IgD-negative memory B cell (primary cell): ENCODE data around the gene TMC3. TPM values are rescaled to one million over a fixed set of nuclear protein-coding genes. Genes with fewer than 3 reads are reported as not detected.

Source experiments
- H3K27ac Mint-ChIP-seq, 3 donors: one replicate each; pipeline ENCODE4 v1.8.0; 2020 to 2022; ENCODE audit warnings: mild to moderate bottlenecking in 3 of 3, mixed read lengths in 3 of 3, moderate library complexity in 1 of 3
- H3K27me3 Mint-ChIP-seq: one replicate; pipeline ENCODE4 v1.8.0; 2021; ENCODE audit warnings: mixed read lengths
- H3K36me3 Mint-ChIP-seq: one replicate; pipeline ENCODE4 v1.8.0; 2020; ENCODE audit warnings: mild to moderate bottlenecking, mixed read lengths
- H3K4me1 Mint-ChIP-seq, 3 donors: one replicate each; pipeline ENCODE4 v1.8.0; 2020 to 2022; ENCODE audit warnings: mixed read lengths in 3 of 3, mild to moderate bottlenecking in 1 of 3
- H3K4me3 Mint-ChIP-seq, 4 donors: one replicate each; pipeline ENCODE4 v1.8.0; 2020 to 2022; ENCODE audit warnings: mild to moderate bottlenecking in 4 of 4, mixed read lengths in 4 of 4, moderate library complexity in 3 of 4
- H3K9me3 Mint-ChIP-seq, 3 donors: one replicate each; pipeline ENCODE4 v1.8.0; 2020 to 2021; ENCODE audit warnings: mixed read lengths in 3 of 3, mild to moderate bottlenecking in 1 of 3
- polyA plus RNA-seq: library from polyadenylated mRNA; unstranded; fragments of 300-500 nt; fragmentation: Illumina TruSeq; gene quantifications from one replicate; pipeline ENCODE4 v1.2.3, GENCODE V29; 2021

Gene TMC3
- polyA plus RNA-seq, 1 donor from 2014 or later = 0.04 TPM

DNA sequence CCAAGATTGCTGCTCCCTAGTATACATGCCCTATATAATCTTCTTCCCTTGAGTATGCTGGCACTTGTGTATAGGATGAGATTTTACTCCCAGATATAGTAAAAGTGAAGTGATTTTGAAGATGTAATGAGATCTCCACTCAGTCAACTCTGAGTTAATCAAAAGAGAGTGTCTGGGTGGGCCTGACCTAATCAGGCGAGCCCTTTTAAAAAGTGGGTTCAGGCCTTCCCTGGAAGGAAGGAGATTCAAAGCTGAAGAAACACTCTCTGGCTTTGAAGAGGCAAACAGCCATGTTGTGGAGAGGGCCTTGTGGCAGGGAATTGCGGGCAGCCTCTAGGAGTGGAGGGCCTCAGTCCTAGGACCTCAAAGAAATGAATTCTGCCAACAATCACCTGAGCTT is 44.6 kb downstream of the TMC3 start:
- Mint-ChIP-seq H3K4me1 (peaks cover 10 to 11% (median 10%) of the 10 kb centered on the region in 3 donors), H3K27ac (no peak overlapping the region), H3K36me3 (peaks cover 3% of the 10 kb centered on the region), H3K4me3 (no peak overlapping the region), H3K27me3 (no peaks in the 10 kb centered on the region), H3K9me3 (no peaks in the 10 kb centered on the region)

DNA sequence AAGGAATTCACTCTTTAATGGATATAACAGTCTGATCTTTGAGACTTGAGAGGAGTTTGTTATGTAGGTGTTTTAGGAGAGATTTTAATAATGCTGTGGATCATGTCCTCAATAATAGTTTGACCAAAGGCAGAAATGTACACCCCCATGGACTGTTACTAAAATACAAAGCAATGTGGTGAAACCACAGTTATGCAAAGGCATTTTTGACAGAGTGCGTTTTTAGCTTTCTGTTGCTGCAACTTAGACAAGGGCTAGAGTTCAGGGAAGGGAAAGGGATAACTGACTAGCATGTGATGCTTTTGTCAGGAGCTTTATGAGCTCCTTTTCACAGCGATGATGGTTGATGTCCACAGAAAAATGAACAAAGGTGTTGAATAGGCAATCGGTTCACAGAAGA is 46.5 kb downstream of the TMC3 start:
- peaks cover 17 to 22% (median 17%) of the 10 kb centered on the region in 3 donors for H3K4me1 Mint-ChIP-seq
- no peaks in the 10 kb centered on the region for H3K27me3 Mint-ChIP-seq
- peak overlapping the region in 1 of 3 donors; percentile 30 for H3K27ac Mint-ChIP-seq
- H3K36me3 Mint-ChIP-seq = peaks cover 3% of the 10 kb centered on the region
- peak overlapping the region in 1 of 4 donors; percentile 41 for H3K4me3 Mint-ChIP-seq
- H3K9me3 Mint-ChIP-seq = no peaks in the 10 kb centered on the region

DNA sequence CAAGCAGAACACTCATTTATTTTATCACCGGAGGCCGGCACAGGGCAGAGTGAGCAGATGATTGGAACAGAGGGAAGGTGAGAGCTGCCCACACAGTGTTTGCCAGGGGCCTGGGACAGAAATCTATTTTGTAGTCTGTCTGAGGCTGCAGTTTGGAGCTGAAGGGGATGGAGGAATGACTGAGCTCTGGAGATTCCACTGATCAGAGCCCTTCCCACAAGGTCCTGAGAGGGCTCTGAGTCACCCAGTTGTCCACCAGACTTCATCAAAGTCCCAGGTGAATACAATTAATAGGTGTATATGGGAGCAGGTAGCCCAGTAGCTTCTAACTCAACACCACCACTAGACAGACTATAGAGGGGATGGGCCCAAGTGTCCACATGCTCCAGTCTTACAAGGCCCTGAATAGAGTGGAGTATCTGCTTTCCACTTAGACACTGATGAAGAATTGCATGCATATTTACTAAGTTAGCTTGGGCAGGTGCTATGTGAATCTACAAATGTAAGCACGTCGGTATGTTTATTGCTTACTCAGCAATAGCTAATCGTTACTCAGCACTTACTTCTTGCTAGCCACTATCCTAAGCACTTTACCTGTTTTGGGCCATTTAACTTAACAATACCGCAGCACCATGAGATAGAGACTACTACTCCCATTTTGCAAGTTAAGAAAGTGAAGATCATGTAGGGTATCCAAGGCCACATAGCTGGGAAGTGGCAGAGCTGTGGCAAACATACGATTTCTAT is 47.4 kb downstream of the TMC3 start:
- peak overlapping the region in 1 of 3 donors; percentile 74 for H3K27ac Mint-ChIP-seq
- H3K36me3 Mint-ChIP-seq = peaks cover 3% of the 10 kb centered on the region
- no peaks in the 10 kb centered on the region for H3K9me3 Mint-ChIP-seq
- no peaks in the 10 kb centered on the region for H3K27me3 Mint-ChIP-seq
- H3K4me1 Mint-ChIP-seq = peaks cover 17 to 27% (median 22%) of the 10 kb centered on the region in 3 donors
- H3K4me3 Mint-ChIP-seq = peak overlapping the region in 1 of 4 donors; percentile 31

DNA sequence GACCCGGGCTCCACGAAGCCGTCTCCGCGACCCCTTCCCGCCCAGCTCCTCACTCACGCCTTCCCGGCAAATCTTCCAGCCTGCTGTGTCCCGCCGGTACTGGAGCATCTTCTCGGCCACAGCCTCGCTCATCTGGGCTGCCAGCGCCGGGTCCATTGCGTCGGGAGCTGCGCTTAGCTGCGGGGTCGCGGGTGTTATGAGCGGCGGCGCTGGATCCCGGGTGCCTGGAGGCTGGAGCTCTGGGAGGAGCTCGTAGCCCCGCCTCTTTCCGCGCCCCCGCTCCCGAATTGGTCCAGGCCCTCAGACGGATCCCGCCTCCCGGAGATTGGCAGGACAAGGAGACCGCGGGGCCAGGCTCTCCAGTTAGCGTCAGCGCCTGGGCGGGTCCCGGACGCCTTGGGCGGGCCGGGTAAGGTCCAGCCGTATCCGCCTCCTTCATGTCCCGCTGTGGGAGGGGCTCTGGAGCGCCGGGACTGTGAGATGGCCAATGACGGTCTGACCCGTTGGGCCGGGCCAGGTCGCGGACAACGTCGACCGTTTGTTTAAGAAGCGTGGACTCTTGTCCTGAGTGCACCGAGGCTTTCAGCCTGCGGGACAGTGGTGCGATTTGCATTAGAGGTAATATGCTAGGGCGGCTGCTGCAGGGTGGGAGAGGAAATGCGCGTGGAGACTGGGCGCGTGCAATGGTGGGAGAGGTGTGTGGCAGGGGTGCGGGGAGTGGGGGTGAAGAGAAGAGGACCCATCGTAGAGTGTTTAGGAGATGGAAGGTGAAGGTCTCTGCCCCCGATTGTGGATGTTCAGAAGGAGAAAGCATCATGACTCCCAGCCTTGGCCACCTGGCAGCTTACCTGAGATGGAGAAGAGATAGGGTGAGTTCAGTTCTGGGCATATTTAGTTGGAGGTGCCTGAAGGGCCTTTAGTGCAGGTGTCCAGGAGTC is 49.8 kb downstream of the TMC3 start, which contains the start of gene STARD5:
Gene STARD5, minus strand, starts transcription at position 198 of the 938 bp plus-strand sequence. Its CDS starts 42 bp downstream, at position 156.
- Mint-ChIP-seq H3K27me3 (no peaks in the 10 kb centered on the region), H3K4me3 (peak within 1 kb of the TSS; percentile 92 to 100 (median 98)), H3K4me1 (peaks cover 19 to 31% (median 26%) of the 10 kb centered on the region in 3 donors), H3K27ac (peak within 1 kb of the TSS; percentile 84 to 95 (median 93)), H3K9me3 (no peaks in the 10 kb centered on the region), H3K36me3 (peaks cover 3% of the 10 kb centered on the region)

GRCh38 chr15:81323559-81323943 is 50.5 kb downstream of the TMC3 start:
- Mint-ChIP-seq H3K4me3 (peak overlapping the region; percentile 92 to 100 (median 98)), H3K4me1 (peaks cover 24 to 34% (median 33%) of the 10 kb centered on the region in 3 donors), H3K9me3 (no peaks in the 10 kb centered on the region), H3K27me3 (peaks cover under 1% of the 10 kb centered on the region), H3K36me3 (no peaks in the 10 kb centered on the region), H3K27ac (peak overlapping the region; percentile 84 to 95 (median 93))

DNA sequence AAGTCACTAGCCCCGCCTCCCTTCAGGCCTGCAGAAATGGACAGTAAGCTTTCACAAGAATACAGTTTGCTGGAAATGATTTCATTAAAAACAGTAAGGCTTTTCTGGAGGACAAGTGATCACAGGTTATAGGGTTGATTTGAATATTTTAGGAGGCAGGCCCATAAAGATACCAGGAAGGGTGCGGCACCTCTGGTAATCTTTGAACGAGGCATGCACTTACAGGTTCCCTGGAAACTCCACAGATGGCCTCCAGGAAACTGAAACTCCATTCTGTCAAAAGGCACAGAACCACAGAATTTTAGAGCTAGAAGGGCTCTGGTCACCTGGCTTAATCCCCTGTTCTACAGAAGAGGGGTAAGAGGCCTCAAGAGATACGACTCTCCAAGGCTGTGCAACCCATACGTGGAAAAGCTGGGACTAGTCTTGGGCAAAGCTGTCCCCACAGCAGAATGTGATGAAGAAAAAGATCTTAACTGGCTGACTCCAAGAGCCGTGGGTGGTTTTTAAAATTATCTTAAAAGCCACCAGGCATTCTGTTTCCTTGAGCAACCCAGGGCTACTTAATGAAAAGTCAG is 51.2 kb downstream of the TMC3 start:
- Mint-ChIP-seq H3K27me3 (peaks cover 1% of the 10 kb centered on the region), H3K9me3 (no peaks in the 10 kb centered on the region), H3K4me3 (peak overlapping the region; percentile 58 to 74 (median 66)), H3K4me1 (peaks cover 31 to 41% (median 41%) of the 10 kb centered on the region in 3 donors), H3K27ac (peak overlapping the region in 2 of 3 donors; percentile 46 to 83), H3K36me3 (no peaks in the 10 kb centered on the region)

DNA sequence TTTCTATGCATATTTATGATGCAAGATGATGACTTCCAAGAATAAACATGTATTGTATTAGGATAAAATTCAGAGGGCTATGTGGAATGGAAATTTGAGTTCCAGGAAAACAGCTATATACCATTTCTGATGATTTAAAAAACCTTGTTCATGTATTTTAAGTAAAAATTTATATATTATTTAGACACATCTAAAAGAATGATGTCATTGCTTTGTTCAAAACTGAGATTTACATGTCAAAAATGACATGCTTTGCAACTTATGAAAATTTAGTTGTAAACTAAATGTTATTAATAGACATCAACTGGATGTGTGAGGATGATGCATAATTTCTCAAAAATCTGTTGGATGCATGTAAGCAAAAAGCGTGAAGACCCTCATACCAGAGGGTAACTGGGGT is 52.3 kb downstream of the TMC3 start:
- H3K27ac Mint-ChIP-seq = no peak overlapping the region
- H3K36me3 Mint-ChIP-seq = no peaks in the 10 kb centered on the region
- peaks cover 1% of the 10 kb centered on the region for H3K27me3 Mint-ChIP-seq
- H3K4me3 Mint-ChIP-seq = peak overlapping the region in 1 of 4 donors; percentile 73
- no peaks in the 10 kb centered on the region for H3K9me3 Mint-ChIP-seq
- peaks cover 41 to 48% (median 46%) of the 10 kb centered on the region in 3 donors for H3K4me1 Mint-ChIP-seq

DNA sequence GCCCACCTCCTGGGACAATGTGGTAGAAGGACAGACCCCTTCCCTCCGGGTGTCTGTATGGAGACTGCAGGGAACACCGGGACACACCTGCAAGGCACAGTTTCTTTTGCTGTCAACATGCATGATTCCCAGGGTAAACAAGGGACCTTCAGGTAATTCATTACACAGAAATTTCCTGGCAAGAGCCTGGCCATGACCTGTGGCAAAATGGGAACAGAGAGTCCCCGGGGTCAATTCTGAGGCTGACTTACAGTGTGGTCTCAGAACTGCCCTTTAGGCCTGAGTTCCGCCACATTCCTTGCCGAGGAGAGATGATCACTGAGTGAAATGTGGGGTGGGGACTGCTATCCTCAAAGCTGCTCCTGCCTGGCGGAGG is 56.4 kb downstream of the TMC3 start:
- H3K4me3 Mint-ChIP-seq = peak overlapping the region; percentile 55 to 87 (median 66)
- H3K9me3 Mint-ChIP-seq = no peaks in the 10 kb centered on the region
- H3K27ac Mint-ChIP-seq = peak overlapping the region; percentile 83 to 89 (median 86)
- peaks cover 1% of the 10 kb centered on the region for H3K27me3 Mint-ChIP-seq
- H3K4me1 Mint-ChIP-seq = peaks cover 44 to 66% (median 51%) of the 10 kb centered on the region in 3 donors
- no peaks in the 10 kb centered on the region for H3K36me3 Mint-ChIP-seq

GRCh38 chr15:81316267-81316666 is 57.7 kb downstream of the TMC3 start:
- Mint-ChIP-seq H3K27ac (peak overlapping the region; percentile 89 to 95 (median 94)), H3K36me3 (no peaks in the 10 kb centered on the region), H3K4me3 (peak overlapping the region in 2 of 4 donors; percentile 9 to 81), H3K4me1 (peaks cover 47 to 74% (median 64%) of the 10 kb centered on the region in 3 donors), H3K9me3 (no peaks in the 10 kb centered on the region), H3K27me3 (peaks cover 1% of the 10 kb centered on the region)

- Mint-ChIP-seq H3K36me3 (peaks cover 2% of the 10 kb centered on the region), H3K4me1 (peaks cover 47 to 80% (median 71%) of the 10 kb centered on the region in 3 donors), H3K4me3 (peak overlapping the region in 3 of 4 donors; percentile 29 to 81 (median 79)), H3K27me3 (peaks cover 1% of the 10 kb centered on the region), H3K9me3 (no peaks in the 10 kb centered on the region), H3K27ac (peak overlapping the region; percentile 89 to 95 (median 94))
Observed at GRCh38 chr15:81315452-81316175, 58.4 kb downstream of the TMC3 start.

- H3K4me3 Mint-ChIP-seq = peak overlapping the region in 2 of 4 donors; percentile 25 to 45
- peak overlapping the region; percentile 45 to 95 (median 91) for H3K27ac Mint-ChIP-seq
- H3K36me3 Mint-ChIP-seq = peaks cover 7% of the 10 kb centered on the region
- H3K4me1 Mint-ChIP-seq = peaks cover 50 to 83% (median 74%) of the 10 kb centered on the region in 3 donors
- peaks cover 1% of the 10 kb centered on the region for H3K27me3 Mint-ChIP-seq
- H3K9me3 Mint-ChIP-seq = no peaks in the 10 kb centered on the region
Observed at GRCh38 chr15:81314378-81314777, 59.6 kb downstream of the TMC3 start.

GRCh38 chr15:81313686-81314085 is 60.3 kb downstream of the TMC3 start:
- peak overlapping the region; percentile 45 to 97 (median 91) for H3K27ac Mint-ChIP-seq
- H3K4me1 Mint-ChIP-seq = peaks cover 52 to 79% (median 71%) of the 10 kb centered on the region in 3 donors
- peaks cover 12% of the 10 kb centered on the region for H3K36me3 Mint-ChIP-seq
- H3K4me3 Mint-ChIP-seq = peak overlapping the region in 1 of 4 donors; percentile 20
- H3K27me3 Mint-ChIP-seq = peaks cover 1% of the 10 kb centered on the region
- H3K9me3 Mint-ChIP-seq = no peaks in the 10 kb centered on the region

DNA sequence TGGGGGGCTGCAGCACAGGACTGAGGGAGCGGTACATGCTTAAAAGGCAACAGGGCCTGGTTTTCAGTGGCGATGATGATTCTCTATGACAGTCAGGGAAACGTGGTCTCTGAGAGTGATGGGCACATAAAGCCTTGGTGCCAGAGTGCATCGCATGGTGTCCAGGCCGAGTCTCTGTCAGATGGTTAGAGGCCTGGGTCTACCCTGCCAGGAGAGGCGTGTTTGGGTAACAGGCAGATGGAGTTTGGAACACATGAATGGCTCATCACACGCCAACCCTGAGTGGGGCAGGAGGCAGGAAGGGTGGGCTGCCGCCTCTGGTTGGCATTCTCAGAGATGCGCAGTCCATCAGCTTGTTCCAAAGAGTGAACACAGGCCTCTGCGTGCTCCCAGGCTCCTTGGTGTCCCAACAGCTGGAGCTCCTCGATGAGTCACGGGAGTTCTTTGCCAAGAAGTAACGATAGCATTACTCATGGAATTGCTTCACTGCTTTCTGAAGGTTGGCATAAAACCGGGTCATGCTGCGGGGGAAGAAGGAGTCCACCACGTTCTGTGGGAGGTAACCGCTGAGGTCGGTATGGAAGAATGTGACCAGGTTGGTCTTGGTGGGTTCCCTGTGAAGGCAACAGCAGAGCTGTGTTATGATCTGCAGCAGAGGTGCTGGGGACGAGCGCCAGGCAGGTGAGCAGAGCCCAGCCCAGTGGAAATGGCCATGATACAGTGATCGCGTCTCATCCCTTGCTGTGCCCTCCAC is 61.0 kb downstream of the TMC3 start:
- Mint-ChIP-seq H3K27ac (peak overlapping the region; percentile 55 to 97 (median 90)), H3K4me1 (peaks cover 44 to 74% (median 64%) of the 10 kb centered on the region in 3 donors), H3K27me3 (no peaks in the 10 kb centered on the region), H3K4me3 (peak overlapping the region in 3 of 4 donors; percentile 13 to 69 (median 20)), H3K9me3 (no peaks in the 10 kb centered on the region), H3K36me3 (peaks cover 14% of the 10 kb centered on the region)
